GM19328 (cell line): ENCODE measurements around the gene FCSK.
"Not testable (repeated sequence)": the region's sequence is repeated elsewhere in the genome, so short reads cannot be mapped to it uniquely, and the experiment has no call there.

Experiments used
- ATAC-seq: cut with Tn5 transposase; IDR thresholded peaks from one replicate; pipeline ENCODE4 v1.9.1; 2021; ENCODE audit warnings: mild to moderate bottlenecking, moderate library complexity; ENCODE audit not compliant: unreplicated experiment

Gene FCSK

DNA sequence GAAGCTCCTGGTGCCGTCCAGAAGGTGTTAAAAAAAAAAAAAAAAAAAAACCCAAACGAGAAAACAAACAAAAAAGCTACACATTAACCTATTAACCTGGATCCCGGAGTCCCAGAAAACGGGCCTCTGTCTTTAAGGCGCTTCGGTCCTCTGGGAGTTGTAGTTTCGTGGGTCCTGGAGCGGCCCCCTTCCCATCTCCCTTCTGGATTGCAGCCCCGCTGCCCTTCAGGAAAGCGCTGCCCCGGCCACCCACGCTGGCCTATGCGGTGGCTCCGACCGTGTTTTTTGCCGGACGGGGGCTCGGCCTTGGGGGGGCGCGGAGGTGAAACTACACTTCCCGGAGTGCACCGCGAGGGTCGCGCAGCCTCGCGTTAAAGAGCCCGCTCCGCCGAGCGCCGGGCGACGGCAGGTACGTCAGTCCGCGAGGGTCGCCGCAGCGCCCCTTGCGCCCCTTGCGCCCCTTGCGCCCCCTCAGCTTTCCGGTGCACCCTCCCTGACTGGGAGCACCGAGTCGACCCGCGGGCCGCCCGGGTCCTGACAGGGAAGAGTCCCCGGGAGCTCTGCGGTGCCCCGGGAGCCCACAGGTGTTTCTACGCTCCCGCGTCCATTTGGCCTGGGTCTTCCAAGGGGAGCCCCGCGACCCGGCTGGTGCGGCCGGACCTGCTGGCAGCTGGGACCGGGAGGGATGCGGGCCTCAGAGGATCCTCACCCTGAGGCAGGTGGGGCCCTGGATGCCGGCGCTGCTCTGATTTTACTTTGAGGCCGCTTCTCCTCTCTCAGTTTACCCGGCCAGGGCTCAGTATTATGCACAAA, at the start of gene FCSK:
TSS of gene FCSK (plus strand) at position 374 of the 813 bp plus-strand sequence. CDS start 8,596 bp downstream, outside the sequence.
- peak; percentile 81 for ATAC-seq

DNA sequence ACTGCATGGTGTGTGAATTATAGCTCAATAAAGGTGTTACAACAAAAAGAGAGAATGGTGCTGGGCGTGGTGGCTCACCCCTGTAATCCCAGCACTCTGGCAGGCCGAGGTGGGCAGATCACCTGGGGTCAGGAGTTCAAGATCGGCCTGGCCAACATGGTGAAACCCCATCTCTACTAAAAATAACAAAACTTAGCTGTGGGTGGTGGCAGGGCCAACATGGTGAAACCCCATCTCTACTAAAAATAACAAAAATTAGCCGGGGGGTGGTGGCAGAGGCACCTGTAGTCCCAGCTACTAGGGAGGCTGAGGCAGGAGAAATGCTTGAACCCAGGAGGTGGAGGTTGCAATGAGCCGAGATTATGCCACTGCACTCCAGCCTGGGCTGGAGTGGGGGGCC, 48.3 kb upstream of the FCSK start:
- not testable (repeated sequence) for ATAC-seq

DNA sequence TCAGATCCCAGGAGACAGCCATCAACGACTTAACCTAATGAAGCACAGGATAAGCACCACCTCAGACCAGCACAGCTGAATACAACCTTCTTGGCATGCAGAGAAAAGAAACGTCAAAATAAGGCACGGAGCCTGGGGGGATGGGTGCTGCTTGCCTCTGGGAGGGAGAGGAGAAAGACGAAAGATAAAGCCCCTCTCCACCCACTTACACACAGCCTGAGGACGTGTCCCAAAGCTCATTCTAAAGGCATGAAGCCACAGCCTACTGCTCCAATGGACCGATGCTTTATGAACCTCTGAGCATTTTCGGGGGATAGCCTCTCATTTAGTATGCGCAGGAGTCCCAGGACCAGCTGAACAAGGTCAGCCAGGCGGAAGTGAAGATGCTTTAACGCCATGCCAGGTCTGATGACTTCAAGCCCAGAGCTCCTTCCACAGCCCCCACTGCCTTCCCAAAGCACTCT, 46.6 kb upstream of the FCSK start:
- ATAC-seq: no peak

DNA sequence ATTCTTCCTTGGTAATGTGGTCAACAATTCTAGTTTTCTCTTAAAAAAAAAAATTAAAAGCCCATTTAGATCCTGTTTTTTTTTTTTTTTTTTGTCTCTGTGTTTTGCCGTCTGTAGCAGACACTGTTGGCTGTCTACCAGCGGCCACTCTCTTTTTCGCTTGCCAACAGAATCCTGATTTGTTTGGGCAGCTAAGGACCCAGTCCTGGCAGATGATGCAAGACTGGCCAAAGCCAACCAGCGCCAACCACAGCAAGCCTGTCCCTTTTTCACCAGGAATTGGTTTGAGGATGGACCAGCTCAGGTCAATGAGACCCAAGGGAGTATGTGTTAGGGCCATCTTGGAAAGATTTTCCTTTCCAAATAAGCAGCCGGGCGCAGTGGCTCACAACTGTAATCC, 43.7 kb upstream of the FCSK start:
- ATAC-seq: no peak

DNA sequence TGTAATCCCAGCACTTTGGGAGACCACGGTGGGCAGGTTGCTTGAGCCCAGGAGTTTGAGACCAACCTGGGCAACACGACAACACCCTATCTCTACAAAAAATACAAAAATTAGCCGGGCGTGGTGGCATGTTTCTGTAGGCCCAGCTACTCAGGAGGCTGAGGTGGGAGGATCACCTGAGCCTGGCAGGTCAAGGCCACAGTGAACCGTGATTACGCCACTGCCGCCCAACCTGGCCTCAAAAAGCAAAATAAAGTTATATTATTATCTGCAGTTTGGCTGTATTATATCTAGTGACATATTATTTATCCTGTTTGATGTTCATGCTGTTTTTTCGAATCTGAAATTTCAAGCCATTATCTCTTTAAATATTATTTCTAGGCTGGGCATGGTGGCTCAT, 42.0 kb upstream of the FCSK start:
- no peak for ATAC-seq

DNA sequence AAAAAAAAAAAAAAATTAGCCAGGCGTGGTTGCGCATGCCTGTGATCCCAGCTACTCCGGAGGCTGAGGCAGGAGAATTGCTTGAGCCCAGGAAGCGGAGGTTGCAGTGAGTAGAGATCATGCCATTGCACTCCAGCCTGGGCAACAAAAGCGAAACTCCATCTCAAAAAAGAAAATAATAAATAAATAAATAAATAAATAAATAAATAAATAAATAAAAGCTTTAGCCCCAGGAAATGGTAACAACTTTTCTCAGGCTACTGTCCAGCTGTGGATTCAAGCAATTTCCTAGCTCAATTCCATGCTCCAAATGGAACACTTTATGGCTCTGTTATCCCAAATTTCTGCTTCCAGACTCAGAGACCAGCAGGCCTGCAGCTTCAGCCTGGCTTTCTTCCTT, 40.8 kb upstream of the FCSK start:
- ATAC-seq: not testable (repeated sequence)

DNA sequence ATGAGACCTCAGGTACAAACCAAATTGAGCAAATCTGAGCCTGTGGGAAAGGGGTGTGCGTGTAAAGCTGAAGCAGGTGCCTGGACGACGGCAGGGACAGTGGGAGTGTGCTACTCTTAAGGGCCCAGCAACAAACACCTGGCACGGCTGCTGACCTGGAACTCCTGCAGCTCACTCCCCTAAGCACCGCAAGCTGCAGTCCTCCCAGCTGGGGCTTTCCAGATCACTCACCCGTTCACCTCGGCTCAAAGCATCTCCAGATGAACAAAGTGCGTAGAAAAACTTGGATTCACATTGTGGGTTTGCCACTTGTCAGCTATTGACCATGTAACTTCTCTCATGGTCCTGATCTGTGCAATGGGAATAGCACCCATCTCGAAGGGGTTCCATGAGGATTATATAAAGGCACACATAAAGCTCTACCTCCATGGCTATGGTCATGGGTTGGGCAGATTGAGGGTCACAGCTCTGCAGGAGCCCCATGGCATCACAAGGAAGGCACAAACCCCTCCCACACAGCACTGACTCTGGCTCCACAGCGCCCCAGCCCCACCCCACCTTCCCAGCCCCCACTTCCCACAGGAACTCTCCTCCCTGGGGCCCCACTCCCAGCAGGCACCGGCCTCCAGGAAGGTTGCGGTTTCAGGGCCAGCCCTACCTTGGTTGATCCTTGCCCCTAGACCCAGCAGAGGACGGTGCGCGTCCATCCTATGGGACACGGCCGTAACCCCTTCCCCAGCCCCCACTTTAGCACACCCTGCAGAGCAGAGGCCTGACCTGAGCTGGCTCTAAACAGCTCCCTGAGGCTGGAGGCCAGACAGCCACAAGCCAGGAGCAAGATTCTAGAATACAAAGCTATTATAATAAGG, 37.4 kb upstream of the FCSK start:
- ATAC-seq: no peak

DNA sequence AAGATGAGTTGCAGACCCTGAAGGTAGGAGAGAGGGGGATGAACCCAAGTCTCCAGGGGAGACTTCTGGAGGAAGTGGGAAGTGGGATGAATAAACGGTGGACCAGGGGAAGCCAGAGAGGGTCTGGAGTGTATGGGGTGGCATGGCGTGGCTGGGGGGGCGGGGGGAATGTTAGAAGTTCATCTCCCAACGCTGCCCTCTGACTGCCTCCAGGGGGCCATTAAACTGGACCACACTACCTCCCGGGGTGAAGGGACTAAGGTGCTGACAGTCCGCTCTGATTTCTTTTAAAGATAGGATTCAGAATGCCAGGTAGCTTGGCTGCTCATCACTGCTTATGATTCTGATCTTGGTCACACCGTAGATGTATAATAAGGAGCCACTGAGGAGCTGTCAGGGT, 36.7 kb upstream of the FCSK start:
- ATAC-seq: no peak

DNA sequence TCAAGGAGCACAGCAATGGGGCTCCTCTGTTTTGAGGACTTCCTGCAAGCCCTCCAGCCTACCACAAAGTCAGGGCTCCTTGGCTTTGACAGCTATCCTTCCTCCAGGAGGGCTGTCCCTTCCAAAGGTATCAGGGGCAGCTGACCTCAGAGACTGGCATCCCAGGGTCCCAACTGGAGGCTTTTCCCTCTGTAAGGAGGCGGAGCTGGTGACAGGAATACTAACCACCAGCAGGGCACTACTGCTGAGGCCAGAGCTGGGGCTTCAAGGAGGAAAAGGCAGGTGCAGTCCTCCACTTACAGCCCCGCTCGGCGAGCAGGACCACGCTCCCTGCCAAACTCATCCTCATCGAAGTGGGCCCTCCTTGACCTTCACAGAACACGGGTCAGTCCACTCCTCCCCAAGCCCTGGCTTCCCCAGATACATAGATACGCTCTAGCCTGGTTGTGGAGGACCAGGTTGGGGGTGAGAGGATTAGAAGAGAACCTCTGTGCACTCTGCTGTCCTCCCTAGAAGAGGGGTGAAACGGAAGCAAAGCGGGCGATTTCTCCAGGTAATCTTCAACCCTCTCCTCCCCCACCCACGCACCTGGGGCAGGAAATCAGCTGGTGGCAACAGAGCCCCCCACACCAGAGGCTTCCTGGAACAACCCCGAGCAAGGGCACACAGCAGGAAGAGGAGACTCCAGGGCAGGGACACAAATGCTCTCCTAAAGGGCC, 36.0 kb upstream of the FCSK start:
- ATAC-seq: no peak

DNA sequence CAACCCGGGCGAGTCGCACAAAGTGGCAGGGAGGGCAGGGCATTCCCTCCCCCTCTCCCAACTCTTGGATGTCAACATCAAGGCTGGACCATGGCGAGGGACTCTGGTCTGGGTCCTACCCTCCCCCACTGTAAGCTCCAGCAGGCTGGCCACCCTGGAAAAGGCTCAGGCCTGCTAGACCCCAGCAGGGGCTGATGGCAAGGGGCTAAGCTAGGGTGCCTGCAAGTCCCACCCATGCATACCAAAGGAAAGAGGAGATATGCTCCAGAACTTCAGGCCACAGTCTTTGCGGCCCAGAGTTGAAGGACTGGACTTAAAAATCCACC, 35.4 kb upstream of the FCSK start:
- no peak for ATAC-seq

DNA sequence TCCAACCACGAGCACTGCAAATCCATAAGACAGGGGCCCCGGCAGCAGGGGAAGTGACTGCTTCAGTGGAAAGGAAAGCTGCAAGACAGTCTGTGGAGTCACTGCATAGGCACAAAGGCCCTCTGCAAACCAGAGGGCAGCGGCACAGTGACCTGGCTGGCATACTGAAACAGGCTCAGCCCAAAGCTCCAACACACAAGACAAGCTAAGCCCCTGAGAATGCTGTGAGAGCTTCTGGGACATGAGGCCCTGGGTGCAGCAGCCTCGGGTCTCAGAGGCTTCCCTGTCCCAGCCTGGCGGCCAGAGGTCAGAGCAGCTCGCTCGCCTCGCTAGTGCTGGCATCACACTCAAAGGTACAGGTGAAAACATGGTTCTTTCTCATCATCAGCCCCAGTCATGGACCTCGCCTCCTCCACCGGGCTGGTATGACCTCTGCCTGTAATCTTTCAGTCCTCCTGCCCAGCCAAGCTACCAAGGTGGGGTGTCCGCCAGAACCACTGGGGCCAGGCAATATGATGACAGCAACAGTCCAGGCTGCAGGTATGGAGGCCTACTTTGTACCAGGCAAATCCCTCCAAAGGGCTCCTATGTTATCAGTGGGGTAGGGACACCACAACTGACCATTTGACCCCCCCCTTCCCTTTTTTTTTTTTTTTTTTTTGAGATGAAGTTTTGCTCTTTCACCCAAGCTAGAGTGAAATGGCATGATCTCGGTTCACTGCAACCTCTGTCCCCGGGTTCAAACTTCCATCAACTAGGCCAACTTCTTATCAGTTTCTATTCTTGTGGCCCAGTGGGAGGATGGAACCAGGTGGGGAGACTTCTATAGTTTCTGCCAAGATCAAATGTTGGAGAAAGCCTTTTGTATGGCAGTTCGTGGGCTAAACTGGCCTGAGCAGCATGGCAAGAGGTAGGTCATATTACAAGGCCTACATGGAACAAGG, 34.7 kb upstream of the FCSK start:
- no peak for ATAC-seq

DNA sequence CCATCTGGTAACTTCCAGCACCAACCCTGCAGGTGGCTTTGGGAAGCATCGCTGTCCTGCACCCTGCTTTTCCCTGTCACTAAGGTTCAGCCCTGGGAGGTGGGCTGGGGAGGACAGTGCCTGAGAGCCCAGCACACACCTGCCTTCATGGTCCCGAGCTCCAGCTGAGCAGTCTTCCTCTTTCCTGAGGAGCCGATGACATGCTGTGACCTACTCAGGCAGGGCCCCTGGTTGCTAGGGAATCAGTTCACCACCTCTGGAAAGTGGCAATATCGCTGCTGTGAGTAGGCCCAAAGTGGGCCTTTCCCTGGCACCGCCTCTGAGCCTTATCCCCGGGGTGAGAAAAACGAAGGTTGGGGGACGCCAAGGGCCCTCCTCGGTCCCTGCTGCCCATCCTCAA, 33.4 kb upstream of the FCSK start:
- no peak for ATAC-seq

DNA sequence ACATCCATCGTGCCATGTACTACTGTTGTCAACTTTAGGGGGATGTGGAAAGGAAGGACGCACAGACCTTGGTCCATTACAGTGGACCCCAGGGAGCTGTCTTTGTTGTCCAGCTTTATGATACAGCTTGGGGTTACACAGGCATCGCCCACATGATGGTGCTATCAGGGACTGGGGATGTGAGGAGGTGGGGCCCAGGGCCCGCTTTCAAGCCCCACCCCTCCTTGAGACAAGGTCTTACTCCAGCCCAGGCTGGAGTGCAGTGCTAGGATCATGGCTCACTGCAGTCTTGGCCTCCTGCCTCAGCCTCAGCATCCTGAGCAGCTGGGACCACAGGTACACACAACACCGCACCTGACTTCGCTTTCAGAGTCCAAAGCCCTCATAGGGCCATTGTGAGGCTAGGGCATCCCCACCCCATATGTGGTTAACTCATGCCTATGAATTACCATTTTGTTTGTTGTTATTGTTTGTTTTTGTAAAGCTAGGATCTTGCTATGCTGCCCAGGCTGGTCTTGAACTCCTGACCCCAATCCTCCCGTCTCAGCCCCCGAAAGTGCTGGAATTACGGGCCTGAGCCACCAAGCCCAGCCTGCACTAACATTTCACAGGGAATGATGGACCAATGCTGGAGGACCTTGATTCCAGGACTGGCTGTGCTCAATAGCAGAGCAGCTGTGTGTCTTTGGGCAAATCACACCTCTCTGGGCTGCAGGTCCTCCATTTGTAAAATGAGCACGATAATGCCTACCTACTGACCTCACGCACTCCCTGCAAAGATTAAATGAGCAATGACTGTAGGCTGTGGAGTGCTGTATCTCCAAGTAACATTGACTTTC, 32.7 kb upstream of the FCSK start:
- no peak for ATAC-seq

DNA sequence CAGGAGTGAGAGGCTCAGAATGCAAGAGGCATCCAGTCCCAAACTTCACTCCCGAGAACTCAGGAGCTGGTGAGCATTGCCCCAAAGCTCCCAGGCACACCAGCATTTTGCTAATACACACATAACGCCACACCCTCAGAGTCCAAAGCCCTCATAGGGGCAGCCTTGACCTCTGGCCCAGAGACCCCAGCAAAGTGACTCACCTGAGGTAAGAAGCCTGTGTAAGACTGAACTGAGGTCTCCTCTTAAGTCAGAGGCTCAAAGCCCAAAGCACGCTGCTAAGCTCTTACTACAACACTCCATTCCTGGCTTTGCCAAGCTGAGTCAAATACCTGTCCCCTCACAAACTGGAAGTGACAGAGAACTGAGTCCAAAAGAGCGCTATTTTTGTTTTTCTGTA, 31.9 kb upstream of the FCSK start:
- no peak for ATAC-seq

DNA sequence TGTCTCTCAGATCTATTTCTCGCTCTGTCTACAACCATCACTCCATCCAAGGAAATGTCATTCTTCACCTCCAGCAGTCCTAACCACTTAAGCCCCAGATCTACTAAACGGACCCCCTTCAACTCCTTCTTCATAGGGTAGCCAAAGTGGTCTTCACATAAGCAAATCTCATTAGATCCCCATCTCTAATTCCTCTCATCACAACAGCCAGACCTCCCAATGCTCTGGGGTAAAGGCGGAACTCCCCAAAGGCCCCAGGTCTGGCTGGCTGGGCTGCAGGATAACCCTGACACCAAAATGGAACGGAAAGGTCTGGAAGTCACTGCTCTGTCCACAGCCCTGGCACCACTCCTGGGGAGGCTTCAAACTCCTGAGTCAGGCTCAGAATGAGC, 26.6 kb upstream of the FCSK start:
- ATAC-seq: no peak

DNA sequence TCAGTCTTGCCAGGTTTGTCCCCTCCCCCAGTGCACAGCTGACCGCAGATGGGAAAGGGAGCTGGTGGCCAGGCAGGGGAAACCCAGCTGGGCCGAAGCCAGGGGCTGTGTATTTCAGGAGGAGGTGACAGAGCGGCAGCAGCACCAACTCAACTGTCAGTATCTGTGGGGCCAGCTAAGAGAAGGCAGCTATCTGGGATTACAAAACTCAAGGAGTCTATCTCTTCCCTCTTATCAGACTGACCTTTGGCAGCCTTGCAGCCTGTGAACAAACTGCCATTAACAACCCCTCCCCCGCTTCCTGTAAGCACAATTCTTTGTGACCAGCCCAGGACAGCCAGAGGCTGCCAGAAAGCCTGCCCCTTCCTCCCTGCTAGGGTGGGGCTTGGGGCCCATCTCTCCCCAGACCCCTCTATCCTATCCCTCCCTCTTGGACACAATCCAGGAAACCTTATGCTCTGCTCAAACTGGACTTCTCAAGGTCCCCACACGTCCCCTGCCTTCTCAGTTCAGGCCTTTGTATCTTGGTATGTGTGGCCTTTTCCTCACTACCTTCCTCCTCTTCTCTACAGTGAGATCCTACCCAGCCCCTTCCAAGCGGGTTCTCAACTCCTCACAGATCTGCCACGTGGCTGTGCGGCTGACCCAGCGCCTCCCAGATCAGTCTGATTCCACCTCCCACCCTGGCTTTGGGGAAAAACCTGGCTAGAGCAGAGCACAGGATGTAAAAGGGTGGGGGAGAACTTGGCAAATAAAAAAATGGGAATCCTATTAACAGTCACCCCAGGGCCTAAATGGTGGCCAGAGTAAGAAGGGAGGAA, 26.0 kb upstream of the FCSK start:
- no peak for ATAC-seq

DNA sequence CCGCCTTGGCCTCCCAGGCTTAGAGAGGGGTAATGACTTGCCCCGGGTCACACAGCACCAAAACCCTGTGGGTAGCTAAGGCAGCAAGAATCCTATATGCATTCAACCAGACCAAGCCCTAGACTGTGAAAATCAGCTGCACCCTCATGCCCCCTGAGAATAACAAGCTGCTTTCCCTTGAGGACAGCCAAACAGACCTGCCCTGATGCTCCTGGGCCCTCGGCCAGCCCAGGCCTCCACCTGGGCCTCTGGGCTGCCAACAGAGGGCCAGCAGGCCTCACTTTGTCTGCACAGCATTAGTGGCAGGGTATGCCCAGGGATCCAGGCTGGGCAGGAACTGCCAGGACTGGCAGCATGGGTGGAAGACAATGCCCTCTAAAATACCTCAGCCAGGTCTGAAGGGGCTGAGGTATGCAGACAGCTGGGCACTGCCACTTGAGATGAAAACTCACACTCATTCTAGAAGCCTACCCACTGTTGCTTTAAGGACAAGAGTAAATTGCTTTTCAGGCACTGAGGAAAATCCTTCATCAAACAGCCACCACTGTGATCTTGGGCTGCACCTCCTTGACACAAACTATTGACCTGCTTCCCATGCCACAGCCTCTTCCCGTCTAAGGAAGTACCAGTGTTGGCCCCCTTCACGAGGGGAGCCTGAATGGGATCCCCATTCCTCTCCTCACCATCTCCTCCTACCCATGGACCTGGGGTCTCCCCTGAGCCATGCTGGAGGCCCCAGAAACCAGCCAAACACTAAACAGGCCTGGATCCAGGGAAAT, 24.3 kb upstream of the FCSK start:
- no peak for ATAC-seq
